HFF-Myc (cell line): Measurements from ENCODE around the gene CMTR1.
"Not testable (repeated sequence)": the region's sequence is repeated elsewhere in the genome, so short reads cannot be mapped to it uniquely, and the experiment has no call there.

ENCODE experiments used
- DNase-seq: peaks from one replicate; pipeline ENCODE4 v3.0.0-alpha.2; 2011; ENCODE audit warnings: low read depth; ENCODE audit errors: extremely low read depth
- H3K4me3 ChIP-seq: replicated peaks from 2 replicates; pipeline ENCODE4 v1.5.1; 2011; ENCODE audit warnings: low read depth, mild to moderate bottlenecking, control low read depth, low read length
- CTCF ChIP-seq: IDR thresholded peaks from 2 replicates; pipeline ENCODE4 v1.5.1; 2012; ENCODE audit warnings: mild to moderate bottlenecking, low read depth, low read length, control low read depth; ENCODE audit errors: missing control alignments

Gene CMTR1

DNA sequence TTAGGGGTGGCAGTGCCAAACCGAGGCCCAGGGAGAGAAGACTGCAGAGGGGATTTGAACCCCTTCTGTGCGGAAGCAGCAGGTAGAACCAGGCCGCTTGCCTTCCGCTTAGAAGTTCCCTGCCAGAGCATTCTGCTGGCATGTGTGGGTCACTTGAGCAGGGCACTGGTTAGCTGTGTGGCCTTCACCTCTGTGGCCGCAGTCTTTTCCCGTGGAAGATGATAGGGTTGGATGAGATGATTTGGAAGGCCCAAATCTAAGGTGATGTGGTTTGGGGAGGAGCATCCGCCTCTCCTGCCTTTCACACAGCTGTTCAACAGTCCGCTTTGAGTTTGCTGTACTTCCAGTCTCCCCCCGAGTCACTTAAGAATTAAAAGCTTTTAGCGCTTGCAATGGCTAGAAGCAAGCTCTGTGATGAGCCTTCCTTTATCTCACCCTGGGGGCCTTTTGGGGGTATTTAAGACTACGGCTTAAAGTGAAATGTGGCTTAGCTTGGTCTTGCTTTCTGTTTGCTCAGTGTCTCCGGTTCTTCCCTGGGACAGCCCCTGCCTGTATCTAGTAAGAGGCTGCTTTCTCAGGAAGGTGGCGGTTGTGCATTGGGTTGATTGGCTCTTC lies 743 bp downstream of the CMTR1 start:
- peak overlapping the region; percentile 91 for H3K4me3 ChIP-seq
- no peak for DNase-seq
- no peak for TF ChIP-seq CTCF

GRCh38 chr6:37435373-37435772 lies 2.4 kb downstream of the CMTR1 start:
- no peak for TF ChIP-seq CTCF
- DNase-seq = no peak

DNA sequence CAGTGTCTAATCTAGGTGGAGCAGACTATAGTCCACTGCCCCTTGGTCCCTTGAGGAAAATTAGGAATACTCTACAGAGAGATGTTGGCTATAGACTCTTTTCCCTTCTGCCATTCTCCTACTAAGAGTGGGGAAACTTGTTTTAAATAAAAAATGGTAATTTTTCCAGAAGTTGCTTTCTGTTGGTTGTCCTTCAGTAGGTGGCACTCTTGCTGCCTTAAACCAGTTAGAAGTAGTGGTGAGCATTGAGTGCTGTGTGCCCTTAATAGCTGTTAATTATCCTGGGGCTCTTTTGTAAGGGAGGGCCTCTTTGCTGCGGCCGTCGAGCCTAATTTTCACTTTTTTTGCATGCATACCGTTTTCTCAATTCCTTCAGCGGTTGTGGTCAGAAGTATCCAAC lies 2.8 kb downstream of the CMTR1 start:
- no peak overlapping the region for H3K4me3 ChIP-seq
- TF ChIP-seq CTCF = no peak
- DNase-seq = no peak

More at GRCh38 chr6:37435373-37435772, 2.4 kb downstream of the CMTR1 start:
- H3K4me3 ChIP-seq = no peak overlapping the region

- no peak overlapping the region for H3K4me3 ChIP-seq
- DNase-seq = no peak
- no peak for TF ChIP-seq CTCF
Observed at GRCh38 chr6:37438930-37439329, 5.9 kb downstream of the CMTR1 start.

GRCh38 chr6:37441651-37442050 lies 8.6 kb downstream of the CMTR1 start:
- no peak overlapping the region for H3K4me3 ChIP-seq
- TF ChIP-seq CTCF = no peak
- no peak for DNase-seq

DNA sequence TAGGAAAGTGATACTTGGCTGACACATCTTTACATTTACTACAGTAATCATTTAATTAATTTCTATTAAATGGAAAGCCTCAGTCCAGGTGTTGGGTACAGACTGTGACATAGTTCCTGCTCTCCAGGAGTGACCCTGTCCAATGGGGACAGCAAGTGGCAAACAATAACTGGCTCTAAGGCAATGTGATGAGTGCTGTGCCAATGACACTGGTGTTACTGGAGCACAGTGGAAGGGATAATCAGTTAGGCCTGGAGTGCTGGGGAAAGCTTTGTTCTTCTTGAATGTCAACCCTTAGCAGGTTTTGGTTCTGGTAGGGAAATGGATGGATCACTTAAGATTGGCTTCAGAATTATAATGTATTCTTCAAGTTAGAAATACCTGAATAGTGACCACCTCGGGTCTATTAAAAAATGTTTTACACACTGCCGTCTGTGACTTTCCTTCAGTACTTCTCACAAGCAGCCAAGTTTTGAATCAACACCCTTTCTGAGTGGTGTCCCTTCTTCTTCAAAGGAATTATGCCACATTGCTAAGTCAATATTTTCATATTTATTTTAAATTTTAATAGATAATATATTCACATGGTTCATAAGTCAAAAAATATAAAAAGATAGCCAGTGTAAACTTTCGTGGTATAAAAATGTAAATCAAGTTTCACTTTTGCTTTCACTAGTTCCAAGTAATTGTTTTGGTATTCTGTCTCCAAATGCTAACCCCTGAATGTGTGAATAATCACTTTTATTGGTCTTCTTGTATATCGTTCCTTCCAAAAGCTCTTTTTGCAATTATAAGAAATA lies 9.6 kb downstream of the CMTR1 start:
- H3K4me3 ChIP-seq = no peak overlapping the region
- DNase-seq = no peak
- TF ChIP-seq CTCF = no peak

- not testable (repeated sequence) for DNase-seq, H3K4me3 ChIP-seq
Observed at GRCh38 chr6:37443216-37443542, 10.2 kb downstream of the CMTR1 start.
